Kidney (tissue), 14 donors: ENCODE results near the gene FMO5. TPM values are rescaled to one million over a fixed set of nuclear protein-coding genes. Genes with fewer than 3 reads are reported as not detected.

Experiments
- DNase-seq, 5 donors: peaks; one replicate each; pipeline ENCODE4 v3.0.0-alpha.2; 2013 to 2020
- FAIRE-seq: peaks from 2 replicates; lab custom pipeline; 2012; peaks lifted over from hg19 to GRCh38; lab: Jason Lieb, UNC
- H3K27ac ChIP-seq, 2 donors: one replicate each; pipeline ENCODE4 v1.7.0; 2013; ENCODE audit warnings: low read depth in 2 of 2, low read length in 2 of 2, inconsistent platforms in 1 of 2
- H3K27me3 ChIP-seq: one replicate; pipeline ENCODE4 v1.7.1; 2013; ENCODE audit warnings: low read length, inconsistent platforms; ENCODE audit not compliant: control insufficient read depth, insufficient read depth
- H3K36me3 ChIP-seq, 3 donors: one replicate each; pipeline versions ENCODE4 v1.7.0 to v1.7.1; 2013; ENCODE audit warnings: low read length in 3 of 3, control low read depth in 1 of 3, inconsistent platforms in 1 of 3; ENCODE audit not compliant: insufficient read depth in 3 of 3, control insufficient read depth in 2 of 3
- H3K4me1 ChIP-seq, 3 donors: one replicate each; pipeline versions ENCODE4 v1.7.0 to v1.7.1; 2013; ENCODE audit warnings: low read length in 3 of 3, inconsistent platforms in 1 of 3, low read depth in 1 of 3; ENCODE audit not compliant: control insufficient read depth in 2 of 3, insufficient read depth in 2 of 3
- H3K4me3 ChIP-seq, 3 donors: one replicate each; pipeline versions ENCODE4 v1.7.0 to v1.8.1; 2013; ENCODE audit warnings: low read length in 3 of 3, control low read depth in 1 of 3, inconsistent platforms in 1 of 3
- H3K9ac ChIP-seq, 3 donors: one replicate each; pipeline versions ENCODE4 v1.7.0 to v1.7.1; 2013; ENCODE audit warnings: low read length in 3 of 3, control low read depth in 1 of 3, inconsistent platforms in 1 of 3
- H3K9me3 ChIP-seq, 3 donors: one replicate each; pipeline versions ENCODE4 v1.7.0 to v1.7.1; 2013; ENCODE audit warnings: low read length in 3 of 3, control low read depth in 1 of 3, inconsistent platforms in 1 of 3; ENCODE audit not compliant: control insufficient read depth in 2 of 3, insufficient read depth in 1 of 3
- CTCF ChIP-seq: IDR thresholded peaks from 3 replicates; pipeline ENCODE4 v1.5.1; 2012; ENCODE audit warnings: mild to moderate bottlenecking, moderate library complexity, borderline replicate concordance; ENCODE audit not compliant: insufficient read depth; ENCODE audit errors: extremely low read depth
- intact Hi-C: fragments of 100-400 bp; cut with DNase I; formaldehyde crosslinking; loops from one replicate; pipeline ENCODE4 v1.11.1; 2022
- polyA plus RNA-seq: library from polyadenylated mRNA; stranded (reverse); fragments of 350-450 nt; fragmentation: Illumina TruSeq; extraction: RNeasy Lipid Tissue Mini Kit (QIAGEN cat#74804); gene quantifications from one replicate; pipeline ENCODE4 v1.2.3, GENCODE V29; 2014; ENCODE audit warnings: low read depth, low replicate concordance; ENCODE audit not compliant: insufficient read depth
- total RNA-seq: library from RNA; stranded (reverse); fragmentation: NEBNext Ultra II Directional; extraction: Animal tissue kit (Norgen Biotek cat#: 25700); gene quantifications from one replicate; pipeline ENCODE4 v1.2.1, GENCODE V29; 2021
- donor health status: control.
- donor health status: control.
- donor health status: control.
- donor health status: control.
- donor health status: control.
- donor health status: DM: yes; HTN: yes; CAD: no.
- donor health status: Normal renal cell carcinoma (clear cell type).

Gene FMO5
- total and polyA plus RNA-seq, 2 donors from 2014 or later: 9.5 to 12.3 TPM

- Histone ChIP-seq H3K4me1 (peaks cover 0 to 7% (median 3%) of the 10 kb centered on the region in 3 donors), H3K27me3 (no peaks in the 10 kb centered on the region), H3K9me3 (no peaks in the 10 kb centered on the region), H3K4me3 (peak within 1 kb of the TSS; percentile 86 to 95 (median 87)), H3K27ac (peak within 1 kb of the TSS; percentile 93 to 97), H3K9ac (peak within 1 kb of the TSS; percentile 83 to 94 (median 84)), H3K36me3 (peaks cover 0 to under 1% (median 0%) of the 10 kb centered on the region in 3 donors)
- DNase-seq (peak; percentile 97 to 99 (median 98)), FAIRE-seq (no peak)
- TF ChIP-seq CTCF: peak; percentile 68
- intact Hi-C loops: no loop called here
These were observed 52.7 kb downstream of the FMO5 start, which contains the start of gene PRKAB2 for GRCh38 chr1:147172168-147173016. TSS of gene PRKAB2 (minus strand) at chr1:147172470. CDS start at chr1:147172144, 326 bp downstream.

- Histone ChIP-seq H3K9ac (peak overlapping the region; percentile 47 to 94 (median 82)), H3K4me3 (peak overlapping the region; percentile 63 to 95 (median 87)), H3K27me3 (no peaks in the 10 kb centered on the region), H3K36me3 (peaks cover 0 to 8% (median 2%) of the 10 kb centered on the region in 3 donors), H3K9me3 (no peaks in the 10 kb centered on the region), H3K27ac (peak overlapping the region; percentile 93 to 97), H3K4me1 (peaks cover 0 to 7% (median 3%) of the 10 kb centered on the region in 3 donors)
- FAIRE-seq (no peak), DNase-seq (peak in 3 of 5 donors; percentile 11 to 39 (median 36))
- TF ChIP-seq CTCF: no peak
- intact Hi-C loops: no loop called here
These were observed 53.6 kb downstream of the FMO5 start for GRCh38 chr1:147171399-147172167.

- Histone ChIP-seq H3K9me3 (no peaks in the 10 kb centered on the region), H3K27me3 (no peaks in the 10 kb centered on the region), H3K4me1 (peaks cover 0 to 7% (median 3%) of the 10 kb centered on the region in 3 donors), H3K4me3 (no peak overlapping the region), H3K9ac (no peak overlapping the region), H3K27ac (no peak overlapping the region), H3K36me3 (peaks cover 0 to 10% (median 9%) of the 10 kb centered on the region in 3 donors)
- no peak for TF ChIP-seq CTCF
- intact Hi-C loops: no loop called here
- FAIRE-seq (no peak), DNase-seq (no peak)
These were observed 55.1 kb downstream of the FMO5 start for GRCh38 chr1:147169840-147170674.
